ENCODE data around the gene DGKI.

- no peak for TF ChIP-seq CTCF (conservative IDR thresholded peaks at IDR 0.05)
- TF ChIP-seq EZH2 (IDR thresholded peaks at IDR 0.05; ENCODE audit: low read depth): no peak
Observed at GRCh38 chr7:137603043-137603442, 243.7 kb downstream of the DGKI start.
